Measurements from ENCODE around the gene IL17REL. TPM values are rescaled to one million over a fixed set of nuclear protein-coding genes. Genes with fewer than 3 reads are reported as not detected.

The IL17REL gene
- under 1 TPM in 2 of 3 donors, not detected in 1; 0.09 to 0.43 TPM for total RNA-seq
- long read RNA-seq, donor 1 = 0 reads
- long read RNA-seq, donor 2 = 0 reads

GRCh38 chr22:50012211-50013181 is at the start of gene IL17REL:
Gene IL17REL (minus strand): TSS chr22:50012765. CDS start chr22:50012646, 119 bp downstream.
- H3K4me3 ChIP-seq = no peak within 1 kb of the TSS

GRCh38 chr22:50061824-50062355 is 49.3 kb upstream of the IL17REL start:
- no peak for TF ChIP-seq CTCF (IDR thresholded peaks at IDR 0.05)
- no peaks in the 10 kb centered on the region for H3K4me1 ChIP-seq (ENCODE audit: low read depth)
- peak in 1 of 3 donors; percentile 25 for DNase-seq
- H3K9me3 ChIP-seq = no peaks in the 10 kb centered on the region
- H3K36me3 ChIP-seq (ENCODE audit: low read depth) = no peaks in the 10 kb centered on the region
- no peak for ATAC-seq
- intact Hi-C loops (cut with DNase I, micrococcal nuclease) = no loop called here
- no peak overlapping the region for H3K4me3 ChIP-seq

More at GRCh38 chr22:50012211-50013181, at the start of gene IL17REL:
- Histone ChIP-seq H3K9me3 (no peaks in the 10 kb centered on the region), H3K4me1 (ENCODE audit: low read depth) (peaks cover 9% of the 10 kb centered on the region), H3K36me3 (ENCODE audit: low read depth) (no peaks in the 10 kb centered on the region)
- DNase-seq (peak in 2 of 3 donors; percentile 53 to 54), ATAC-seq (peak; percentile 74)
- TF ChIP-seq CTCF (IDR thresholded peaks at IDR 0.05) = no peak
- intact Hi-C loops (cut with DNase I, micrococcal nuclease) = no loop called here

- Histone ChIP-seq H3K36me3 (ENCODE audit: low read depth) (no peaks in the 10 kb centered on the region), H3K4me3 (no peak overlapping the region), H3K9me3 (no peaks in the 10 kb centered on the region), H3K4me1 (ENCODE audit: low read depth) (no peaks in the 10 kb centered on the region)
- intact Hi-C loops (cut with DNase I, micrococcal nuclease) = no loop called here
- ATAC-seq (no peak), DNase-seq (peak in 2 of 3 donors; percentile 10 to 39)
- no peak for TF ChIP-seq CTCF (IDR thresholded peaks at IDR 0.05)
Measured at GRCh38 chr22:50061141-50061823, 48.7 kb upstream of the IL17REL start.

- DNase-seq = peak in 2 of 3 donors; percentile 20 to 41
- TF ChIP-seq CTCF (IDR thresholded peaks at IDR 0.05) = no peak
- no peaks in the 10 kb centered on the region for H3K9me3 ChIP-seq
- intact Hi-C loops (cut with DNase I, micrococcal nuclease) = no loop called here
- ATAC-seq = no peak
- no peaks in the 10 kb centered on the region for H3K4me1 ChIP-seq (ENCODE audit: low read depth)
- H3K36me3 ChIP-seq (ENCODE audit: low read depth) = no peaks in the 10 kb centered on the region
- H3K4me3 ChIP-seq = no peak overlapping the region
Measured at GRCh38 chr22:50060441-50061140, 48.0 kb upstream of the IL17REL start.

- intact Hi-C loops (cut with DNase I, micrococcal nuclease) = no loop called here
- TF ChIP-seq CTCF (IDR thresholded peaks at IDR 0.05) = no peak
- H3K4me1 ChIP-seq (ENCODE audit: low read depth) = no peaks in the 10 kb centered on the region
- H3K36me3 ChIP-seq (ENCODE audit: low read depth) = no peaks in the 10 kb centered on the region
- H3K4me3 ChIP-seq = no peak overlapping the region
- no peak for DNase-seq
- ATAC-seq = no peak
- H3K9me3 ChIP-seq = no peaks in the 10 kb centered on the region
Measured at GRCh38 chr22:50059881-50060262, 47.3 kb upstream of the IL17REL start.
